ENCODE results near the gene SLC7A8.

SLC7A8 gene

GRCh38 chr14:23182372-23183157, 895 bp downstream of the SLC7A8 start:
- DNase-seq (ENCODE audit: low read depth) = peak; percentile 6

GRCh38 chr14:23181946-23182345, 1.5 kb downstream of the SLC7A8 start:
- no peak for DNase-seq (ENCODE audit: low read depth)

GRCh38 chr14:23181453-23181852, 2.0 kb downstream of the SLC7A8 start:
- DNase-seq (ENCODE audit: low read depth) = no peak

GRCh38 chr14:23177181-23177580, 6.3 kb downstream of the SLC7A8 start:
- DNase-seq (ENCODE audit: low read depth) = no peak

- no peak for DNase-seq (ENCODE audit: low read depth)
These were observed 7.6 kb downstream of the SLC7A8 start for GRCh38 chr14:23175823-23176222.

GRCh38 chr14:23174296-23175184, 8.9 kb downstream of the SLC7A8 start:
- DNase-seq (ENCODE audit: low read depth) = no peak

- DNase-seq (ENCODE audit: low read depth) = no peak
These were observed 9.7 kb downstream of the SLC7A8 start for GRCh38 chr14:23173796-23174195.

GRCh38 chr14:23173031-23173430, 10.4 kb downstream of the SLC7A8 start:
- no peak for DNase-seq (ENCODE audit: low read depth)

GRCh38 chr14:23172574-23172973, 10.9 kb downstream of the SLC7A8 start:
- DNase-seq (ENCODE audit: low read depth) = no peak

- no peak for DNase-seq (ENCODE audit: low read depth)
These were observed 11.4 kb downstream of the SLC7A8 start for GRCh38 chr14:23172096-23172495.

- no peak for DNase-seq (ENCODE audit: low read depth)
These were observed 12.1 kb downstream of the SLC7A8 start for GRCh38 chr14:23171222-23171975.

- DNase-seq (ENCODE audit: low read depth) = no peak
These were observed 13.8 kb downstream of the SLC7A8 start for GRCh38 chr14:23169622-23170021.

- no peak for DNase-seq (ENCODE audit: low read depth)
These were observed 15.2 kb downstream of the SLC7A8 start for GRCh38 chr14:23168246-23168645.

GRCh38 chr14:23167116-23167847, 16.2 kb downstream of the SLC7A8 start:
- DNase-seq (ENCODE audit: low read depth) = no peak

GRCh38 chr14:23164949-23165348, 18.5 kb downstream of the SLC7A8 start:
- no peak for DNase-seq (ENCODE audit: low read depth)

GRCh38 chr14:23164250-23164649, 19.2 kb downstream of the SLC7A8 start:
- DNase-seq (ENCODE audit: low read depth) = no peak

- no peak for DNase-seq (ENCODE audit: low read depth)
These were observed 19.6 kb downstream of the SLC7A8 start for GRCh38 chr14:23163830-23164229.

- DNase-seq (ENCODE audit: low read depth) = no peak
These were observed 20.7 kb downstream of the SLC7A8 start for GRCh38 chr14:23162800-23163199.

GRCh38 chr14:23162005-23162404, 21.5 kb downstream of the SLC7A8 start:
- DNase-seq (ENCODE audit: low read depth) = no peak

GRCh38 chr14:23160924-23161522, 22.4 kb downstream of the SLC7A8 start:
- no peak for DNase-seq (ENCODE audit: low read depth)

- no peak for DNase-seq (ENCODE audit: low read depth)
These were observed 23.9 kb downstream of the SLC7A8 start for GRCh38 chr14:23159532-23159931.

All from stimulated activated CD4-positive, alpha-beta T cell treated with anti-CD3 and anti-CD28 coated beads, Interleukin-2, amount 100 ng/mL, for 4 hours (primary cell).